GM18520 (cell line): ENCODE results near the gene ADCY2.

ENCODE experiments used
- ATAC-seq: cut with Tn5 transposase; IDR thresholded peaks from one replicate; pipeline ENCODE4 v1.9.1; 2021; ENCODE audit not compliant: unreplicated experiment

The ADCY2 gene

DNA sequence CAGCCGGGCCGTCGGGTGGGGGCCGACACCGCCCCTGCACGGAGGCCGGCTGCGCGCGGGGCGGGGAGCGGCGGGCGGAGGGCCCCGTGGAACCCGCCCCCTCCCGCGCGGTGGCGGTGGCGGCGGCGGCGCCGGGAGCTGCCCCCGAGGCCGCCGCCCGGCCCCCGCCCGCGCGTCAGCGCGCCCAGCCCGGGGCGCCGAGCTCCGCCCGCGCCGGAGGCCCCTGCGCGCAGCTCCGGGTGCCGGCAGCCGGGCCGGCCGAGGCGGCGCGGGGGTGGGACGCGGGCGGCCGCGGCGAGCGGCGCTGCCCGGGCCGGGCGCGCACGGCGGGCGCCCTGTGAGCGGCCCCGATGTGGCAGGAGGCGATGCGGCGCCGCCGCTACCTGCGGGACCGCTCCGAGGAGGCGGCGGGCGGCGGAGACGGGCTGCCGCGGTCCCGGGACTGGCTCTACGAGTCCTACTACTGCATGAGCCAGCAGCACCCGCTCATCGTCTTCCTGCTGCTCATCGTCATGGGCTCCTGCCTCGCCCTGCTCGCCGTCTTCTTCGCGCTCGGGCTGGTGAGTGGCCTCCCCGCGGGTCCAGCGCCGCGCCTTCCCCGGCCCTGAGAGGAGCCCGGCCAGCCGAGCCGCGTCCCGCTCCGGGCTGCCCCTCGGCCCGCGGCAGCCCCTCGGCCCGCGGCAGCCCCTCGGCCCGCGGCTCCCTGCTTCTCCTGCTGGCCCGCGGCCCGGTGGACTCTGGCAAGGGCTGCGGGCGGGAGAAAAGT lies at the start of gene ADCY2:
ADCY2 (plus strand) TSS at position 192 of the 766 bp plus-strand sequence; CDS start at position 351, 159 bp downstream.
- ATAC-seq: no peak

DNA sequence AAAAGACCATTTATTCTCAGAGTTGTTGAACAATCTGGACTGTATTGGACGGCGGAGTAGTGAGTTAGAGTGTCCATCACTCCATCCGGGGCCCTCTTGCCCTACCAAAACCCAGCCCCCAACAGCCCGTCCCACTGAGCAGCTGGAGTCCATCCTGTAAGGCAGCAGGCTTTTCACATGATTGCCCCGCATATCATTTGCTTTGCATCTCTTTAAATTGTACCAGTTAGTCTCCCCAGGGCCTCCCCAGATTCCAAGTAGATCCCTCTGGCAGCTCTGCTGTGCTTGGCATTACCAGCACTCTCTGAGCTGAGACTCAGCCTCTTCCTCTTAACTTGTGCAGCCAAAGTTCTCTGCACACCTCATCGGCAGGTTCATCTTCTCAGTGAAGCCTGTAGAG lies 48.6 kb upstream of the ADCY2 start:
- ATAC-seq: no peak

DNA sequence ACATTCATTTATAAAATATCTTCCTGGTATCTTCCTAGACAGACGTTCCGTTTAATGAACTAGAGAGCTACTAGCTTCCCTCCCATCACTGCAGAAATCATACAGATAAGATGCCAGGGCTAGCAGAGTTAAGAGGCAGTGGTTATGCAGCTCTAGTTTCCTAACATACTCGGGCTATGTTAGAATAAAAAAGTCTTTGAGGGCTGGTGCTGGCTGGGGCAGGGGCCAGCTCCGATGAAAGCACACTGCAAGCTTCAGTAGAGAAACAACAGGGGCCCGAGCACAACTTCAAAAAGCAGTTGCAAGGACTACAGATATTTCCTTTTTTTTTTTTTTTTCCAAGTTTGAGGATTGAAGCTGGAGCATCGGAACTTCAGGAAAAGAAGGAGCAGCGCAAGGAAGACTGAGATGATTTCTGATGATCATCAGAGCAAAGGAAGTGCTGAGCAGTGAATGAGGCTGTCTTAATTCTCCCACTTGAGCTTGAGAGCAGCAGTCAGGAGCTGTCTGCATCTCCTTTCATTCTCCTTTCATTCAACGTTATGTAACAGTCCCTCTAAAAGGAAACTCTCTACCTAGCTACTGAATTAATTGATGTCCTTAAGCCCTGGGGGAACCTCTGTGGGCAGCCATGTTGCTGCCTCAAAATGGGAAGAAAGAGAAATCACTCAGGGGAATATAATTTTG lies 47.6 kb upstream of the ADCY2 start:
- ATAC-seq: no peak

DNA sequence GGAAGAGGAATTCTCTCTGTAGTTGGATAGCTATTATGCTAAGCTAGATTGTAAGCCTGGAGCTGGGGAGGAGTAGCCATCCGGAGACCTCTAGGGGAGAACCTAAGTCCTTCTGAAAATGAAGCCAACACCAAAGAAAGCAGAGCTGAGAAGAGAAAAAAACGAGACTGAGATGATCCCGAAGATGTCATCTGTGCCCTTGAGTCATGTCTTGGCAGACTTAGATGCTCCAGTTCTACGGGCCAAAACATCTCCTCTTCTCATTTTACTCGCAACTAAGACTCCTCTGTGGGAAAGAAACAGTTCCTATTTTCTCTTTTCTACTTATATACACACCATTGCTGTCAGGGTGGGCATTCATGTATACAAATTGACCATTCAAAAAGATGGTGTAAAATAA lies 34.3 kb upstream of the ADCY2 start:
- no peak for ATAC-seq

DNA sequence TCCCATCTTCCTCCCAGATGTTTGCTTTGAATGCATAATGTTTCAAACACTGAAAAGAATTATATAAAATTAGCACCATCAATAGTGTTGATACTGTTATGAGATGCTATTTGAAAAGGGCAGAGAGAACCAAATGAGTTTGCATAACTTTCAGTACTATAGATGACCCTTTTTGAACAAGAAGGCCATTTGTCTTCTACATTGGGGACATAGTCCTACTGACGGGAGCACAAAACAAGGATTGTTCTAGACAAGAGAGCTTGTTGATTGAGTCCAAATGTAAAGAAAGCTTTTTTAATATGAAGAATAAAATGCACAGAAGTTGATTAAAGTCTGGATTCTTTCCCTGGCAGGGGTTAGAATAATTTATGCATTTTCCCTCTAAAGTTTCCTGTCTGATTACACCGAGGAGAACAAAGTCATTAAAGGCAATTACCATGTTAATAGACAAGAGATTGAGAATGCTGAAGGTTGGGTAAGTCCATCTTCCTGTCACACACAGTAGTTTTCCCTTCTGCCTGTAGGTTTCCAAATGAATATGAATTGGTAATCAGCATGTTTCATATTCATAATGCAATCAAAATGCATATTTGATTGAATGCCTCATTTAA lies 32.8 kb upstream of the ADCY2 start:
- no peak for ATAC-seq

DNA sequence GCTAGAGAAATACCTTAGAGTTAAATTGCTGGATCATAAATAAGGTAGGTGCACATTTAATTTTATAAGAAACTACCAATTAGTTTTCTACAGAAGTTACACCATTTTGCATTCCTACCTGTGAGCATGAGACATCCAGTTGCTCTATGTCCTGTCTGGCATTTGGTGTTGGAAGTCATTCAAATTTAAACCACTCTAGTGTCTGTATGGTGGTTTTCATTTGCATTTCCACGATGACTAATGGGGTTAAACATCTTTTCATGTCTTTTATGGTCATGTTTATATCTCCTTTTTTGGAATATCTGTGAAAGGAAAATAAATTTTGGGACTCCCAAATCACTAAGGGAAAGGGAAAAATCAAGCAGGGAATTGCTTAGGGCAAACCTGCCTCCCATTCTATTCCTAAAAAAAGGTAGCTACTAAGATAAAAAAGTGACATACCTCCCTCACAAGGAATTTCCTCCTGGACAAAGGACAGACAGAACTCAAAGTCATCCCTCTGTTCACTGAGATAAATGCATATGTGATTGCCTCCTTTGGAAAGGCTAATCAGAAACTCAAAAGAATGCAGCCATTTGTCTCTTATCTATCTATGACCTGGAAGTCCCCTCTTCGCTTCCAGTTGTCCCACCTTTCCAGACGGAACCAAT lies 31.6 kb upstream of the ADCY2 start:
- ATAC-seq: no peak

DNA sequence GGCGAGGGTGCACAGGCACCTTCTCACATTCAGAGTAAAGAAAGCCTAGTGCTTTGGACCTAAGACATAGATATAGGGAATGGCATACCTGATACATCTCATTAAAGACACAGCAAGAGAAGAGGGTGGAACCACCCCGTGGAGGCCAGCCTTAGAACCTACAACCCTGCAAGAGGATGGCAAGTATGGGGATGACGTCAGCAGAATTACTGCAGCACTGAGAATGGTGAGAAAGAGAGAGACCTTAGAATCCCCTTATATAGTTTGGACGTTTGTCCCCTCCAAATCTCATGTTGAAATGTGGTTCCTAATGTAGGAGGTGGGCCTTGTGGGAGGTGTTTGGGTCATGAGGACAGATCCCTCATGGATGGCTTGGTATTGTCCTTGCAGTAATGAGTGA lies 28.2 kb upstream of the ADCY2 start:
- no peak for ATAC-seq

DNA sequence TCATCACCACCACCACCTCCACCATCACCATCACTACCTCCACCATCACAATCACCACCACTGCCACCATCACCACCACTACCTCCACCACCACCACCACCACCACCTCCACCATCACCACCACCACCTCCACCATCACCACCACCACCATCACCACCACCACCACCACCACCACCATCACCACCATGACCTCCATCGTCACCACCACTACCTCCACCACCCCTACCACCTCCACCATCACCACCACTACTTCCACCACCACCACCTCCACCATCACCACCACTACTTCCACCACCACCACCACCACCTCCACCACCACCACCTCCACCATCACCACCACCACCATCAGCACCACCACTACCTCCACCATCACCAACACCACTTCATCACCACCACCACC lies 23.5 kb upstream of the ADCY2 start:
- no peak for ATAC-seq

DNA sequence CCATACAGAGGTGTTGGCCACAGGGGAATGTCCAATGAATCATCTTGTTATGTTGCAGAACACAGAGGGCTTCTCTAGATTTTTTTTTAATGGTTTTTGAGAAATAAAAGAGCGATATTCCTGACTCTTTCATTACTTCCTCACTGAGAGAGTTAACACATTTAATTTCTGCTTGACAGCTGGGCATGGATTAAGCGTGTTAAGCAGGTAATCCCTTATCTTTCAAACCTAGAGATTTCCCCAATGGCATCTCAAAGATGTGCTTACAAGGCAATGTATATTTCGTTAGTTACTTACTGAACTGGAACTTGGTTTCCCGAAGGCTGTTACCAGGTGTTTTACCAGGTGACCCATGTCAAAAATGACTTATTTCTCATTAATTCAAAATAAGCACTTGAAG lies 21.8 kb upstream of the ADCY2 start:
- no peak for ATAC-seq

DNA sequence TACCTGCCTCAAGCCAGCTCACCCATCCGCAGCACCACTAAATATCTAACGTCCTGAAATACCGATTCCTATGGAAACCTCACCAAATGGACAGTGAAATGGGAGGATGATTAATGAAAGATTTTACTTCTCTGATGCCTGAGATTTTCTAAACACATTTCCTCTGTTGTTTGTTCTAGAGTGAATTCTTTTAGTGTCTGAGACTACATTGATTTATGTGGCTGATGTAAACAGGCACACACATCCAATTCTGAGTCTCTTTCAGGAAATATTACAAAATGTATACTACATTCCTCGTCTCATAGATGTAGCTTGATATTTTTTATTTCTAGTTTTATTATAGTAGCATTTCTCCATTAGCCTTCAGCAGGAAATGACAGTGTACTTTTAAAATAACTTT lies 20.5 kb upstream of the ADCY2 start:
- ATAC-seq: no peak

DNA sequence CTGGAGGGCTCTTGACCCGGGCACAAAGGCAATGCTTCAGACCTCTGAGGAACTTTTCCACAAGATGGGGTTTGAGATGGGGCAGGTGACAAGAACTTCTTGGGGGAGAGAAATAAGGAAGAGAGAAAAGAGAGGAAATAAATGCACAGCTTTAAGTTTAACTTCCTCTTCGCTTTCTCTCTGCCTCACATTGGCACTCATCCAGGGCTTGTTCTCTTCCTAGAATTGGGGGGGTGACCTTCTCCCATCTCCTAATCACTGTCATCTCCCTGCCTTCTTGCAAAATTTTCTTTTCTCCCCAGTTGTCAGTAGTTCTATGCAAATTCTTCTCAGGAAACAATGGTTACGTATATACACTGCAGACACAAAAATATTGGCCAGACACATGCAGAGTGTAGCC lies 19.1 kb upstream of the ADCY2 start:
- no peak for ATAC-seq

DNA sequence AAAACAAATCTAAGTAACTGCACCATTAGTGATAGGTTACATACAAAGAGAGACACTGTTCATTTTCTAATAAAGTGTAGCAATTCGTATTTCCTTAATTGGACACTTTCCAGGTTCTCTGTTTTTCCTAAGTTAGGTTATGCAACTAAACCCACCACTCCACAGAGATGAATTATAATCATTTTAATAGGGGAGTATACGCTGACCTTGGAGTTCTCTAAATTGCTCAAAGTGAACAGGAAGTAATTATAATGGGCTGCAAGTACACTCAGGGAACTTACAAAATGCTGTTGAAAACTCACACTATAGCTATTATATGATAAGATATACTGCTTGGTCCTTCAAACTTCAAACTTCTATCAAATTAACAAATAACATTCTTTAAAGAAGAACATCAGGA lies 18.2 kb upstream of the ADCY2 start:
- no peak for ATAC-seq

DNA sequence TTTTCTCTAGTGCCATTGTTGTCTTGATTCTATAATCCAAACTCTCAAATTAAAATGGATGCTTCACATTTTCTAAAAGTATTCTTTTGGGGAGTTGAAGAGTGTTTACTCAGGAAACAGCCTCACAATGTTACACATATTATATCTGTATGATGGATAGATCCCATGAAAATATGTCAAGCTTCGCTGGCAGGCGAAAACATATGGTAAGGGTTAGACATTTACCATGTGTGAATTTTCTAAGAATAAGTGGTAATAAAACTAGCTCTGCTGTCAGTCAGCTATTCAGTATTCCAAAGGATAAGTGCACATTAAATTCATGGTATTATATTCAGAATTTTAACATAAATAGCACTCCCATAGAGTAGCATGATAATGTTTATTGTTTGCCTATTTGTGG lies 13.3 kb upstream of the ADCY2 start:
- no peak for ATAC-seq

DNA sequence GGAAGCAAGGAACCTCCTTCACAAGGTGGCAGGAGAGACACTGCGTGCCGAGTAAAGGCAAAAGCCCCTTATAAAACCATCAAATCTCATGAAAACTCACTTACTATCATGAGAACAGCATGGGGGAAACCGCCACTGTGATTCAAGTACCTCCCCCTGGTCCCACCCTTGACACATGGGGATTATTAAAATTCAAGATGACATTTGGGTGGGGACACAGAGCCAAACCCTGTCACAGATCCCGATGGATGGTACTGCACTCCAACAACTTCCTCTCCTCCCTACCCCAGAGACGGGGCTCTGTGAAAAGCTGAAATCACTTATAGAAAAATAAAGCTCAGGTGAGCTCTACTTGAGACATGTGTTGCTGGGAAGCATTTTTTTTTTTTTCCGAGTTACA lies 10.3 kb upstream of the ADCY2 start:
- ATAC-seq: no peak

DNA sequence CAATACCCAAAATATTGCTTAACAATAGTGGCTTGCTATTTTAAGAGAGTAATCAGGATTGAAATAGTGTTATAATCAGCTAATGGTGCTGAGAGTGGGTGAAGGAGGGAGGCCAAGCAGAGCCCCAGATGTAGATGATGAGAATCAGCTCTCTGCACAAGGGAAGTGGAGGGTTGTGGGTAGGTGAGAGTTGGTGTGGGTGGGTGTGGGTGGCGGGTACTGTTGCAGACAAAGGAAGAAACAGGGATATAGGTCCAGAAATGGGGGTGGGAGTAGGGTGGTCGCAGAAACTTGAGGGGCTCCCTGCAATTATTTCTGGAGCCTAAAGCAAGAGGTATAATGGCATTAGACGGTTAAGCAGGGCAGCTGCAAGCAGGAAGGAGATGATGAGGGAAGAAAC lies 7.4 kb upstream of the ADCY2 start:
- no peak for ATAC-seq

DNA sequence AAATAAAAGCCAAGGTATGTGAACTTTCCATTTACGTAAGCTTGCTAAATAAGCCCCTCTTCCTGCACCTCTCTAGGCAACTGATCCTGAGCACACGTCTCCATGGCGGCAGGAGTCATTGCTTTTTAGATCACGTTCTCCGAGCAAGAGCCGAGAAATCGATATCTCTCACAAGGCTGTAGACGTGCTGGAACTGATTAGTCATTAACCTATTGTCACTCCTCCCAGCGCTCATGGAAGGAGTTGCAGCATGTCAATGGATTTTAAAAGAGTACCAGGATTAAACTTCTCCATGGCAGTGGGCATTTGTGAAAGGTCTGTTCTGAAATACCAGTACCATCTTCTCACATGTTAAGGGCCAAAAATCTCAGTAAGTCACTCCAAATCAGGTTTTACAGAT lies 4.7 kb upstream of the ADCY2 start:
- no peak for ATAC-seq

DNA sequence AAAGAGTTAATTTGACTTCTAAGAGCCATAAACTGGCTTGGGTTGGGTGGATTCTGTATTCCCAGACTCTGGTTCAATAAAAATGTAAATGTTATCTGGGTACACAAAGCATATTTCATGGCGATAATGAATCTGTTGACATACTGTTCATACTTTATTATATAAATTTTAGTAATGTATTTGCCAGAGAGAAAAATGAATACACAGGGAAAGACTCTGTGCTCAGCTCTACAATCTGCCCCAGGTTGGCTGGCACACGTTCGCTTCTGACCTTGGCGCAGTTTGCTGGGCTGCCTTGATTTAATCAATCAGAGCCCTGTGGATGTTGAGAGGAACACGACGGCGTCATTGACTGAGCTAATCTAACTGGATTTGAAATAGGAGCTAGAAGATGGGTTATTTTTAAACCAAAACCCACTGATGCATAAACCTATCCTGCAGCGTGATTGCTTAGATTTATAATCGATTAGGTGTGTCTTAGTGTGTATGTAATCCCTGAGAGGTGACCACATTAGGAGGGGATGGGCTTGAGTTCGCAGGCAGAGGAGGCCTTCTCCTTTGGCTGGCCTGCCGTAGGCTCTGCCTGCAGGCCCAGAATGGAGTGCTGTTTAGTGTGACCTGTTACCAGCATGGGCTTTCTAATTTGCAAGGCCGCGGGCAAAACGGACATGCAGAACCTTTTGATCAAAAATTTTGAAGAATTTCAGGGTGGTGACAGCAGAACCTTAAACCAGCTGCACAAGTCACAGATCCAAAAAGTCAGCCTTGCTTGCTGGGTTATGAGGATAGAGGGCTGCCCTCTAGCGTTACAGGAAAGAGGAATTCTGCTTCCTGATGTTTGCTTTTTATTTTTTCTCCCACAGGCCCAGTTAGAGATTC lies 3.9 kb upstream of the ADCY2 start:
- ATAC-seq: no peak

DNA sequence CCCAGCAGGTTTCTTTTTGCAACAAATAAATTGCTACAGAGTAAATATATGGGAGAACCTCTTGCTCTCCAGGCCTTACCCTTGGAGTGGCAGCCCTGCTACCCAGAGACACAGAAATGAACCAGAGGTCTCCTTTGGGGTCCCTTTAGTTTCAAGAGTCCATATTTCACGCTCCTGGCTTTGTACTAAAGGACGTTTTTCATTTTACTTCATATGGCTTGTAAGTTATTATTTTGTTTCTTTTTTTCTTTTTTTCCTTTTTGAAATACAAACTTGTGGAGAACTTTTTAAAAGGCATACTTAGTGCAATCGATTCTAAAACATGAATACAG lies 3.3 kb upstream of the ADCY2 start:
- no peak for ATAC-seq

DNA sequence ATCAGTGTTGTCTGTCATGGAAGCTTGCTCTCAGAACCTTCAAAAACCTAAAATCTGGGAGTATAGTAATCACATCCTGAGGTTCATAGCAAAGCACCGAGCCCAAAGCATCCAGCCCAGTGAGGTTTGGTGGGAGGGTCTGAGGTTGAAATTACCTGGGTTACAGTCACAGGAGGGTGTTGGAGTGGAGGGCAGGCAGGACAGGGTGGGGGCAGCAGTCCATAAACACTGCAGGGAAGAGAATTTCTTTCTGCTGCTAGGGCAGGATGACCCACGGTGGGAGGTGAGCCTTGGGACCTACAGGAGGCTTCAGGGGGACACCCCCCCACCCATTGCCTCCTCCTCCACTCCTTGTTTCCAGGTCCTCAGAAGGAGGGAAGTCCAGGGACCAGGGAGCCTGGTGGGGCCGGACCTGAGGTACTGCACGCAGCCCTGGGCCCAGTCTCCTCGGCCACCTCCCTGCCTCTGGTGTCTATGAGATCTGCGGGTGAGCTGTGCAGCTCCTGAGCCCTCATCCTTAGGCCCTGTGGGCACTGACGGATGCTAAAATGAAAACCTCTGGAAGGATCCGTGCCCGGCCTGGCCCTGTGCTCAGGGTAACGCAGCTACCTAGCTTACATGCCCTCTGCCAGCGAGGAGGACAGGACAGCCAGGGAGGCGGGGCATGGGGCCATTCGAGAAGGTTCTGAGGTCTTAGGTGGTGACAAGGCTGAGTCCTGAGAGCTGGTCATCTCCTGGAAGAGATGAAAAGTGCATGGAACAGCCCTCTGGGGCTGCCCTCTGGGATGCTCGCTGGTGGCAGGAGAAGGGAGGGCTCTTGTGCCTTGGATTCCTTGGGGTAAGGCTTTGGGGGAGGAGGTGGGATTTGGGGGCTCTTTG lies 1.8 kb upstream of the ADCY2 start:
- ATAC-seq: no peak

DNA sequence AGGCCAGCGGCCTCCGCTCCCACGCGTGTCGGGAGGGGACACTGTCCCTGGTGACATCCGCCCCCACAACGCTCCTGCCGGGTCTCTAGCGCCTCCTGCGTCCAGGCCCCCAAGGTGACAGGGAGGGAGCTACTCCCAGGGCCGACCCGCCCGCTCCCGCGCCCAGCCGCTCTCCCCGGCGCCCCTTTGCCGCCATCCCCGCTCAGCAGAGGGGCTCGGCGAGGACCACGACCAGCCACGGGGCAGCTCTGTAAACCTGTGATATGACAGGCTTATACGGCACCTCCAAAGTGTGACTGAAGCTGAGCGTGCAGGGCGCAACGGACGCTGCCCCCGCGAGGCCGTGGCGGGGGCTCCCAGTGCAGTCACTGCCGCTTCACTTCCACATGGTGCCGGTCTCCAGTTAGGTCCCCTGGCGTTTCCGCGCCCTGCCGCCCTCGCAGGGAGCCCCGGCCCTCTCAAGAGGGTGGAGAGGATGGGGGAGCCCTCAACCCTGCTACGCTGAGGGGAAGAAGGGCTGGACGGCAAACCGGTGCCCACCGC lies 978 bp upstream of the ADCY2 start:
- ATAC-seq: no peak
